Heart right ventricle (tissue), 16 donors: ENCODE measurements around the gene MAP3K6. TPM values are rescaled to one million over a fixed set of nuclear protein-coding genes. Genes with fewer than 3 reads are reported as not detected.

ENCODE experiments used
- ATAC-seq, 8 donors: fragments of 200-7000 bp; cut with Tn5 transposase; one replicate each; pipeline ENCODE4 v1.9.1; 2020; ENCODE audit warnings: mild to moderate bottlenecking in 8 of 8, moderate library complexity in 8 of 8, moderate number of reproducible peaks in 1 of 8
- DNase-seq, 2 donors: peaks; one replicate each; pipeline ENCODE4 v3.0.0-alpha.2; 2020
- H3K27ac ChIP-seq, 10 donors: fragments of 200-600 bp; sonication (generic) in 2 of 10; one replicate each; pipeline versions ENCODE4 v1.5.0 to v1.8.0; 2020 to 2022; ENCODE audit warnings: mild to moderate bottlenecking in 3 of 10
- H3K27me3 ChIP-seq, 7 donors: fragments of 200-600 bp; one replicate each; pipeline ENCODE4 v1.8.0; 2021 to 2022; ENCODE audit warnings: mild to moderate bottlenecking in 2 of 7
- H3K36me3 ChIP-seq, 9 donors: fragments of 200-600 bp; sonication (generic) in 1 of 9; one replicate each; pipeline versions ENCODE4 v1.5.0 to v1.8.0; 2020 to 2022; ENCODE audit warnings: mild to moderate bottlenecking in 2 of 9
- H3K4me1 ChIP-seq, 9 donors: fragments of 200-600 bp; sonication (generic) in 1 of 9; one replicate each; pipeline versions ENCODE4 v1.5.0 to v1.8.0; 2020 to 2022; ENCODE audit warnings: mild to moderate bottlenecking in 4 of 9
- H3K4me3 ChIP-seq, 10 donors: fragments of 200-600 bp; sonication (generic) in 2 of 10; one replicate each; pipeline versions ENCODE4 v1.5.0 to v1.8.0; 2020 to 2022; ENCODE audit warnings: mild to moderate bottlenecking in 7 of 10, moderate library complexity in 2 of 10
- H3K9me3 ChIP-seq, 11 donors: fragments of 200-600 bp in 10 of 11; sonication (generic) in 2 of 11; one replicate each; pipeline versions ENCODE4 v1.5.0 to v1.8.0; 2013 to 2022; ENCODE audit warnings: mild to moderate bottlenecking in 2 of 11, control low read depth in 1 of 11, moderate library complexity in 1 of 11
- CTCF ChIP-seq, 9 donors: fragments of 200-600 bp; sonication (generic) in 2 of 9; IDR thresholded peaks; one replicate each; pipeline versions ENCODE4 v1.5.0 to v1.8.0; 2021 to 2022; ENCODE audit warnings: antibody characterized with exemption in 9 of 9, mild to moderate bottlenecking in 5 of 9, moderate library complexity in 1 of 9
- WGBS, 2 donors: extraction: QIAGEN DNeasy Blood & Tissue Kit; methylation state at CpG; one replicate each; pipeline ENCODE4 v1.1.7; 2013; ENCODE audit warnings: inconsistent platforms in 1 of 2; 5-methylcytosine and 5-hydroxymethylcytosine counted together
- intact Hi-C, 10 donors: fragments of 100-400 bp; cut with DNase I; formaldehyde crosslinking; loops; one replicate each; pipeline versions ENCODE4 v1.11.1 to v1.14.2; 2022
- polyA plus RNA-seq, 2 donors: library from polyadenylated mRNA; stranded (reverse); fragments of 200-250 nt; gene quantifications; one replicate each; pipeline ENCODE4 v1.2.3, GENCODE V29; 2013
- total RNA-seq, 10 donors: library from RNA; stranded (reverse); fragmentation: NEBNext Ultra II Directional in 3 of 10; extraction: Animal tissue kit (Norgen Biotek cat#: 25700) in 3 of 10; gene quantifications; one replicate each; pipeline versions ENCODE4 v1.2.1 to v1.2.4, GENCODE V29; 2021 to 2023
- donor health status: Arrhythmogenic right ventricular cardiomyopathy.
- donor health status: ischemic (EF 13 %, LVEDD 7.1; RV severe dilation, severe dysfunction).
- donor health status: healthy with polysubstance abuse.
- donor health status: DM: no; HTN: yes; CAD: no.
- donor health status: DM: no; HTN: no; CAD: no.
- donor health status: ischemic (EF 25% LVEDD 6.9; RV normal size, moderate dysfunction).
- donor health status: ischemic (EF 25% LVEDD 5.7; RV mildly dilated, moderate dysfunction).
- donor health status: healthy.
- donor health status: DM: yes; HTN: yes; CAD: no.
- donor health status: Ischemic cardiomyopathy.
- donor health status: ischemic (EF 35%, LVEDD 5.7; RV mildly dilated, moderate dysfunction).
- donor health status: nonischemic (EF 11% LVEDD 7.7; RV severe dilation, severe dysfunction).
- donor health status: DM: yes; HTN: yes; CAD: no.
- donor health status: PGD.
- donor health status: ischemic (EF 29% LVEDD 5.4; RV normal size, mild dysfunction).
- donor health status: nonischemic (EF 23%, LVEDD 6.1; RV moderate dilation, normal function).

The MAP3K6 gene
- total and polyA plus RNA-seq, 12 donors, result 18.6 to 179 (median 30.4) TPM

- TF ChIP-seq CTCF (IDR thresholded peaks at IDR 0.05), result no peak
- WGBS, 2 donors, result 86 to 88% methylated on average over 6 of the region's 6 CpGs
- no peak for DNase-seq
- H3K36me3 ChIP-seq, result peaks cover 0 to 65% (median 12%) of the 10 kb centered on the region in 9 donors
- H3K9me3 ChIP-seq, result no peaks in the 10 kb centered on the region
- no peak overlapping the region for H3K4me3 ChIP-seq
- intact Hi-C loops, result loop anchor here in 4 of 10 donors (10.0 kb wide), 2 partner anchors 47 to 357 kb away; no protein-coding TSS in a partner anchor
- H3K27ac ChIP-seq, result no peak overlapping the region
- no peak for ATAC-seq
- H3K4me1 ChIP-seq, result no peaks in the 10 kb centered on the region
- no peaks in the 10 kb centered on the region for H3K27me3 ChIP-seq
Measured at GRCh38 chr1:27307874-27308598, 58.7 kb downstream of the MAP3K6 start.

GRCh38 chr1:27306892-27307761, 59.6 kb downstream of the MAP3K6 start:
- TF ChIP-seq CTCF (IDR thresholded peaks at IDR 0.05), result no peak
- Histone ChIP-seq H3K27ac (no peak overlapping the region), H3K9me3 (no peaks in the 10 kb centered on the region), H3K36me3 (peaks cover 0 to 75% (median 16%) of the 10 kb centered on the region in 9 donors), H3K4me1 (no peaks in the 10 kb centered on the region), H3K27me3 (no peaks in the 10 kb centered on the region), H3K4me3 (no peak overlapping the region)
- no peak for DNase-seq
- WGBS, 2 donors, result 85 to 88% methylated on average over 11 of the region's 11 CpGs
- peak in 2 of 8 donors; percentile 8 to 19 for ATAC-seq
- intact Hi-C loops, result loop anchor here in 4 of 10 donors (10.0 kb wide), 2 partner anchors 48 to 358 kb away; no protein-coding TSS in a partner anchor

GRCh38 chr1:27306071-27306470, 60.7 kb downstream of the MAP3K6 start:
- no peaks in the 10 kb centered on the region for H3K9me3 ChIP-seq
- WGBS, 2 donors, result 89% methylated on average over 11 of the region's 11 CpGs
- no peak for TF ChIP-seq CTCF (IDR thresholded peaks at IDR 0.05)
- no peak overlapping the region for H3K4me3 ChIP-seq
- no peak overlapping the region for H3K27ac ChIP-seq
- no peaks in the 10 kb centered on the region for H3K27me3 ChIP-seq
- peaks cover 0 to 74% (median 24%) of the 10 kb centered on the region in 9 donors for H3K36me3 ChIP-seq
- H3K4me1 ChIP-seq, result peaks cover 0 to 8% (median 3%) of the 10 kb centered on the region in 9 donors
- no peak for DNase-seq
- intact Hi-C loops, result loop anchor here in 4 of 10 donors (10.0 kb wide), 2 partner anchors 49 to 359 kb away; no protein-coding TSS in a partner anchor
- ATAC-seq, result no peak

Other genes with a start within 250 kb of the MAP3K6 start
- 10 to 100 TPM in 9 of 10 donors, 1 to 10 TPM in 1; 9.4 to 34.4 (median 22.1) TPM for gene SLC9A1, start 211.8 kb downstream of the MAP3K6 start, total RNA-seq
- gene SLC9A1, start 211.8 kb downstream of the MAP3K6 start, polyA plus RNA-seq, result 10 to 100 TPM; 11.3 TPM
- gene WDTC1, start 132.3 kb downstream of the MAP3K6 start, total RNA-seq, result 10 to 100 TPM; 56.1 to 74.3 (median 63.9) TPM
- gene WDTC1, start 132.3 kb downstream of the MAP3K6 start, polyA plus RNA-seq, result 10 to 100 TPM; 14.4 to 26.4 TPM
- gene TMEM222, start 44.8 kb downstream of the MAP3K6 start, total RNA-seq, result 10 to 100 TPM; 24.1 to 32.8 (median 26.4) TPM
- 10 to 100 TPM; 32.2 to 47.2 TPM for gene TMEM222, start 44.8 kb downstream of the MAP3K6 start, polyA plus RNA-seq
- gene SYTL1, start 24.9 kb downstream of the MAP3K6 start, total RNA-seq, result 1 to 10 TPM in 2 of 10 donors, under 1 TPM in 8; 0.30 to 4.3 (median 0.68) TPM
- 1 to 10 TPM in 1 of 2 donors, under 1 TPM in 1; 0.46 to 2.5 TPM for gene SYTL1, start 24.9 kb downstream of the MAP3K6 start, polyA plus RNA-seq
- gene FCN3, start 7.9 kb upstream of the MAP3K6 start, total RNA-seq, result 100 to 1,000 TPM in 1 of 10 donors, 10 to 100 TPM in 3, 1 to 10 TPM in 6; 1.6 to 161 (median 4.2) TPM
- 100 to 1,000 TPM; 124 to 210 TPM for gene FCN3, start 7.9 kb upstream of the MAP3K6 start, polyA plus RNA-seq
- gene CD164L2, start 16.4 kb upstream of the MAP3K6 start, total RNA-seq, result not detected
- gene CD164L2, start 16.4 kb upstream of the MAP3K6 start, polyA plus RNA-seq, result not detected
- 1 to 10 TPM in 2 of 10 donors, under 1 TPM in 7, not detected in 1; 0.27 to 2.0 (median 0.42) TPM for gene GPR3, start 25.7 kb upstream of the MAP3K6 start, total RNA-seq
- gene GPR3, start 25.7 kb upstream of the MAP3K6 start, polyA plus RNA-seq, result 1 to 10 TPM in 1 of 2 donors, under 1 TPM in 1; 0.29 to 3.4 TPM
- 10 to 100 TPM; 41.2 to 75.4 (median 52.0) TPM for gene WASF2, start 123.2 kb upstream of the MAP3K6 start, total RNA-seq
- 10 to 100 TPM; 19.6 to 24.8 TPM for gene WASF2, start 123.2 kb upstream of the MAP3K6 start, polyA plus RNA-seq
- gene AHDC1, start 237.2 kb upstream of the MAP3K6 start, total RNA-seq, result 10 to 100 TPM; 32.2 to 53.1 (median 42.9) TPM
- gene AHDC1, start 237.2 kb upstream of the MAP3K6 start, polyA plus RNA-seq, result 10 to 100 TPM; 17.0 to 33.7 TPM